NCI-H69 (cell line): ENCODE data around the gene SMOC2.
"Not testable (repeated sequence)": the region's sequence is repeated elsewhere in the genome, so short reads cannot be mapped to it uniquely, and the experiment has no call there.

Source experiments
- DNase-seq: peaks from one replicate; lab custom pipeline; 2025; lab: John Stamatoyannopoulos, UW

The SMOC2 gene

DNA sequence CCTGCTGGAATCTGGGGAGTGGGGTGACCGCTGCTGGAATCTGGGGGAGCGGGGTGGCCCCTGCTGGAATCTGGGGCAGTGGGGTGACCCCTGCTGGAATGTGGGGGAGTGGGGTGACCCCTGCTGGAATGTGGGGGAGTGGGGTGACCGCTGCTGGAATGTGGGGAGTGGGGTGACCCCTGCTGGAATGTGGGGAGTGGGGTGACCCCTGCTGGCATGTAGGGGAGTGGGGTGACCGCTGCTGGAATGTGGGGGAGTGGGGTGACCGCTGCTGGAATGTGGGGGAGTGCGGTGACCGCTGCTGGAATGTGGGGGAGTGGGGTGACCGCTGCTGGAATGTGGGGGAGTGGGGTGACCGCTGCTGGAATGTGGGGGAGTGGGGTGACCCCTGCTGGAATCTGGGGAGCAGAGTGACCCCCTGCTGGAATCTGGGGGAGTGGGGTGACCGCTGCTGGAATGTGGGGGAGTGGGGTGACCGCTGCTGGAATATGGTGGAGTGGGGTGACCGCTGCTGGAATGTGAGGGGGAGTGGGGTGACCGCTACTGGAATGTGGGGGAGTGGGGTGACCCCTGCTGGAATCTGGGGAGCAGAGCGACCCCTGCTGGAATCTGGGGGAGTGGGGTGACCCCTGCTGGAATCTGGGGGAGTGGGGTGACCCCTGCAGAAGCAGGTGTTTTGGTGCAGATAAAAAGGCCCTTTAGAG, 97.4 kb downstream of the SMOC2 start:
- DNase-seq = not testable (repeated sequence)

DNA sequence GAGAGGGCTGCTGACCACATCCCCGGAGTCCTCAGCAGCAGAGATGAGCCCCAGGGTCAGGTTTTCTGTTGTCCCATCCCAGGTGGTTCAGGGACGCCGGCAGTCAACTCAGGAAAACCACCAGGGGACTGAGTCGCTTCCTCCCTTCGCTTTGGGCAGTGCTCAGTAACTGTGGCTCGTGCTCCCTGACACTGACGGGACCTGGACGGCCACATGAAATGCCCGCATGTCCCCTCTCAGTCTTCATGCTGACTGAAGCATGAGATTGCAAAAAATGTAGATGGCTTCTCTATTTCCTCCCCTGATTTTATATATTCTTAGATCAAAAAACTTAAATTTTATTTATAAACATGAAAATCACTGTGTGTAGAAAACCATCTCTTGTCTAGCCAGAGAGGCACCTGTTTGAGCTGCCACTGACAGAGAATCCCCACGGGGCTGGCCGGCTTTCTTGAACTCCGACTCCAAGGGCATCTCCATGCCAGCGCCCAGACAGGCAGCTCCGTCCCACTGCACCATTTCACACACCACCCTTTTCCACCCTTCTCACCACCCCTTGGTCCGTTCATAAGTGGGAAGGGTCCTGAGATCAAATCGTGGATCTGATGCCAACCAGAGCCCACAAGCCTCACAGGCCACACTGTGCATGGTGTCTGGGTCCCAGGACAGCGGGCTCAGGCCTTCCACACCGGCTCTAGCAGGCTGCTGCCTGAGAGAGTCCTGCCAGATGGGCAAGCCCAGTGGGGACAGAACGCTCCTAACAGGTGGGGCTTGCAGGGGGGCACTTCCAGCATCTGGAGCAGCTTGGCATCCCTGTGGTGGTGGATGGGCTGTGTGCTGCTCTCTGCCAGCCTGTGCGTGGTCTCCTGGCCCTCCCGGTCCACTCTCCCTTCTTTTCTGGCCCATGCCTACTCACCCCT, 98.2 kb downstream of the SMOC2 start:
- no peak for DNase-seq

DNA sequence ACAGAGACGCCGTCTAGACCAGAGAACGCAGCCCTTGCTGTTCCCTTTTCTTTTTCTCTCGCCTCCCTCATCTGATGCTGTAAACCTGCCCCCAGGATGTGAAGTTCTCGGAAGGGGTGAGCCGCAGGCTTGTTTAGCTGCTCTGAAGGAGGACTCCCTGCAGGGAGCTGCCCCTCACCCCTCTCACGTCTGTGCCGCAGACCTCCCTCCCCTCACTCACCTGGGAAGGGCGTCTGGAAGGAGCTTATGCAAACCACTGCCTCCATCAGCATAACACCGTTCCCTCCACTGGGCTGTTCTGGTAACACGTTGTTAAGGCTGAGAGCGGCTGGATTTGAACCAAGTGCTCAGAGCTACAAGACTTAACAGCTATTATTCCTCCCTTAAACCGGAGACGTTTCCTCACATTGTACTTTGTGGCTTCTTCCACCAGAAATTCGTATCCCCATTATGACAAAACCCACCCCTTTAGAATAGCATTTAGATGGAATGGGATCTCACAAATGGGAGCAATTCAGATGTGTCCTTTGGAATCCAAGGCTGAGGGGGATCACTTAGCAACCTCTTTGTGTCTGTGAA, 99.8 kb downstream of the SMOC2 start:
- no peak for DNase-seq

DNA sequence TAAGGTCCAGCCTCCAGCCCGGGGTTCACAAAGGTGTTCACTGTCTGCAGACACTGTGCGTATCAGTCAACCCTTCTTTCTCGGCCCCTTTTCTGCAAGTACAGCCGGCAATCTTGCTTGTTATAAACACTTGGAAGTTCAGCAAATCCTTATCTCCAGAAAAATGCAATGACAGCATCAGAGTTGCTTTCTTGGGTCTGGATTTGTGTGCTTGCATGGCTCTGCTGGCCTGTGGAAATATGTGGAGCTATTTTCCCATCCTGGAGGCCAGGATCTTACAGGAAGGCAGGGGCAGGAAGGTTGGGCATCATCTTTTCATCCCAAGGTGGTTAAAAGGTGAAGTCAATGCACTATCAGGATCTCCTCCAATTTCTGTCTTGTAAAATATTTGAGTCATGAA, 100.3 kb downstream of the SMOC2 start:
- no peak for DNase-seq

DNA sequence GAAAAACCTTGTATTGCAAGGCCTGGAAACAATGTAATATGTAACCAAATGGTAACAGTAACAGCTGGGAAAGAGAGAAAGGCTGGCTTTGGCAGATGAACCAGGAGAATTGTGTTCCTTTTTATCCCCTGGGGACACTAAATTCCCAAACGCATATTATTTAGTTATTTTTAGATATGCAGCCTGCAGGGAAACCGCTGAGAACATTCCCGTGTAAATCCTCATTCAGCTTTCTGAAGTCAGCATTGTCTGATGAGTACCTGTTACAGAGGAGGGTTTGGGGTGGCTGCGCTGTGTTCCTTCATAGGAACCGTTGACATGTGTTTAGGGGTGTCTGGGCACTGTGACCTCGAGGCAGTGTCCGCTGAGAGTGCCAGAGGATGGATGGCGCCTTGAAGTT, 101.3 kb downstream of the SMOC2 start:
- no peak for DNase-seq

DNA sequence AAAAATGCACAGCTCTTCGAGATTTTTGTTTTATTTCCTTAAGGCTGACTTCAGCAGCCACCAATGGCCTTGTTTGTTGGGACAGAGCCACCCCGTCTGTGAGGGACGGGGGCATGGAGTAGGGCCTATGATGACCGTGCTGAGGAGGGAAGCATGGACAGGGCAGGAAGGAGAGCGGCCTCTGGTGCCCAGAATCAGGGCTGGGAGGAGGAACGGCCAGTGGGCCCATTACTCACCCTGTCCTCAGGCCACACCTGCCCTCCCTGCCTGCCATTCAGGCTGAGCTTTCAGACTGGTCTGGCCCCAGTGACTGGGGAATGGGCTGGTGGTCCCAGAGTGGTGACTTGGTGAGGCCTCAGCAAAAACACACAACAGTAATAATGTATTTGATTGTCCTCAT, 104.4 kb downstream of the SMOC2 start:
- no peak for DNase-seq

DNA sequence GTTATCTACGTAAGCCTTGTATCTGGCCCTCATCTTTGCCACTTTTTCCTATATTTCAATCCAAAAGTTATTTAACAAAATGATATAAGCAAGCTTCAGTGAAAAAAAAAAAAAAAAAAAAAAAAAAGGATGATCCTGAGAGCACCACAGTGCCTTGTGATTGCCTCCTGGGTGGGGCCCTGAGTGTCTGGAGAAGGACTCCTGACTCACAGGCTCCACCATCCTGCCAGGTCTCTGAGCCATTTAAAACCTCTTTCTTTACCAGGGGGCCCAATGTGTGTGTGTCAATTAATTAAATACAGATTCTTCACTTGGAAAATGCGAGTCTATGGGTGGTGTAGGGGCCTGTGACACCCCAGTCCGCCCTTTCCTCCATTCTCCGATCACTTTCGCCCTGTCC, 105.2 kb downstream of the SMOC2 start:
- DNase-seq = no peak

DNA sequence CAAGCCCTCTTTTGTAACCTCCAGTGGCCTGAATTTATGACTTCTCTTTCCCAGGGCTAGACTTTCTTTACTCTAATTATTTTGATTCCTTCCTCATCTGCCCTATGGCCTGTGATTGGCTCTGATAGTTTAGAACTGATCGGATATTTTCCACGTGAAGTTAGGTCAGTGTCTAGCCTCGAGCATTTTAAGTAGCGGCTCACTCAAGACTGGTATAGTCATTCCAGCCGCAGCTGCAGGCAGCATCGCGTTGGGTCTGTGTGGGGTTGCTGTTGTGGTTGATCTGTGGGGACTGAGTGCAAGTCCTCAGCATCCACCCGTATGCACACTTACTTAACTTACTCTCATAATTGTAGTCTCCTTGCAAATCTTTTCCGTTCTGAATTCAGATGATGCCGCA, 105.7 kb downstream of the SMOC2 start:
- no peak for DNase-seq

DNA sequence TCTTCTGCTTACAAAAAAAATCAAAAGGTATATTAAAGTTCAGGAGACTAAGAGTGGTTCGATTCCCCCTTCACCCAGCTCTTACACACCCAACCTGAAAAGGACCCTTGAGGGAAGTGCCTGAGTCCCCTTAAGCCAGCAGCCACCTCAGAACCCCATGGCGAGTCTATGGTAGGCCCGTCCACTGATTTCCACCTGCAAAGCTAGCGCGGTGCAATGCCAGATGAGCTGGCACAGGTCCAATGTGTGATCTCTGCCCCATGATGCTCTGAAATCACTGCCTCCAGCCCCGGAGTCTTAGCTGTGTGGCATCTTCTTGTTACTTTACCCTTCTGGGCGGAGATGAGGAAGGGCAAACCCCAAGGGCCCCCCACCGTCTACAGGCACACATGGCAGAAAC, 109.3 kb downstream of the SMOC2 start:
- no peak for DNase-seq

DNA sequence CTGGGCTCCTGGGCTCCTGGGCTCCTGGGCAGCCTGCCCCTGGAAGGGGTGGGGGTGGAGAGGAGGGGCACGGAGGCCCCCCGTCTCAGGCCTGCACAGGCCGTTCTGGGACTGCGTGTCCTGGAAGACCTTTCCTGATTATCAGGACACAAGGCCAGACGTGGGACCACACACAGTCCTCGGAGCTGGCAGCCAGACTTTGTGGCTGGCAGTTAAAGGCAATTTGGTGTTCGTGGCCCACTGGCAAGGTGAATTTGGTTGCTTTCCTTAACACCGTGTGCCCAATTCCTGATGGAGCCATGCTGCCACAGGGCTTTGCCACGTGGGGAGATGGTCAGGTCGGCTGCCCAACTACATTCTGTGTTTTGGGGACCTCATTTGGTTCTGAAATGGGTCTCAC, 113.5 kb downstream of the SMOC2 start:
- no peak for DNase-seq

DNA sequence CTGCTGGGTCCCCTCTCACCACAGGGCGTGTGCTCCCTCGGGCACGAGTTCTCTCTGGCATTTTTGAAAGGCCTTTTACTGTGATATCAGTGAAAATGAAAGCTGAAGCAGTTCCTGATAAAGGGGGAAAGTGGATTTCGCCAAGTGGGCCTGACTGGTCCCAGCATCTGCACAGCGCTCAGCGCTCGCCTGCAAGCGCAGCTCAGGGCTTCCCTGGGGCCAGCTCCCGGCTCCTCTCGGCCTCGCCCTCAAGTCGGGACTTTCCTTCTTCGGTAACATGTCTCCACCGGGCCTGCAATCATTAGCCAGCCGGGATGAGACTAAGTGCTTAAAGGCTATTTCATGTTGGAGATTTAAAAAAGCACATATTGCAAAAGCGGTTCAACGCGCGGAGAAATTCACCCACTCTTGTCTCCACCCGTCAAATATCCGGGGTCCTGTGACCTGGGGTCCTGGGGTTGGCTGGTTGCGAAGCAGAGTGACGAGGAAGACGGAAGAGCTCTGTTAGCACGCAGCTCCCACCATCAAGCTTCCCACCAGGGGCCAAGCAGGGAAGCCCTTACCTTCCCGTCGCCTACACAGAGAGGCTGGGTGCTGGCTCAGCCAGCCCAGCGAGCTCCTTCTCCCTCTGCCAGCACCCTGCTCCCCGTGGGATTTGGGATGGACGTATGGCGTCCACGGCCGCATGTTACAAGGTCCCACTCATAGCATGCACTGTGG, 114.1 kb downstream of the SMOC2 start:
- DNase-seq = no peak

DNA sequence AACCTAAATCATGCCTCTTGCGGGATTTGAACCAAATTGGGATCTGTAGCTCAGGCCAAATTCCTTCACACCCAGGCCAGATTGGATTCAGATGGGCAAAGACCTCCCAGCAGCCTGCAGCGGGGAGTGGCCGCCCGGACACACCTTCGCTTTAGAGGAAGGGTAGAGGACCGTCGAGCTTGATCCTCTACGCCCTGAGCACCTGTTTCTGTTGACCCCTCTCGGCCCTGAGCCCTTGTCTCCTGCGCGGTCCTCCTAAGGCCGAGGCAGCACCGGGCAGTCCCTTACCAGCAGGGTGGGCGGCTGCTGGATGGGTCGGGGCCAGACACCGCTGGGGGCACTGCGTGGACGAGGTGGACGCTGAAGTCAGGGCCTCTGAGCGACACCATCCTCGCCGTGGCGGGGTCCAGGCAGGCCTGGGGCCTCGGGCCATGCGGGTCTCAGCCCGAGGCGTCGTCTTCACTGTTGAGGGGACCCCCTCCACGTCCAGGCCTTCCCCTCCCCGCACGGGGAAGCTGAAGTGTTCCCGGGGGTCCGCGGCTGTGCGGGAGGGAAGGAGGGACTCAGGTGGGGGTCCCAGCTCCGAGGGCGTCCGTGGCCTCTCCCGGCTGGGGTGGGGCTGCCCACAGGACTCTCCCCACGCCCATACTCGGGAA, 114.8 kb downstream of the SMOC2 start:
- no peak for DNase-seq

DNA sequence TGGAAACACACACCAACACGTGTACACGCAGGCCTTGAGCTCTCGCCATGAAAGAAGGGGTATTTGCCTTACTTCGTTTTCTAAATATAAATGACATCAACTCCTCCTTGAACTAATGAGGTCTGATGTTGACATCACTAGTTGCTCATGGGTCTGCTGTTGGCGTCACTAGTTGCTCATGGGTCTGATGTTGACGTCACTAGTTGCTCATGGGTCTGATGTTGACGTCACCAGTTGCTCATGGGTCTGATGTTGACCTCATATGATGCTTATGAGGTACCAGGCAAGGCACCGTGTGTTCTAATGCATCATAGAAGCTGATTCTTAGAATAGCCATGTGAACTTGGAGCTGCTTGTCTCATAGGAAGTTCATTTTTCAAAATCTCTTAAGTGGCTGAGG, 116.5 kb downstream of the SMOC2 start:
- no peak for DNase-seq

DNA sequence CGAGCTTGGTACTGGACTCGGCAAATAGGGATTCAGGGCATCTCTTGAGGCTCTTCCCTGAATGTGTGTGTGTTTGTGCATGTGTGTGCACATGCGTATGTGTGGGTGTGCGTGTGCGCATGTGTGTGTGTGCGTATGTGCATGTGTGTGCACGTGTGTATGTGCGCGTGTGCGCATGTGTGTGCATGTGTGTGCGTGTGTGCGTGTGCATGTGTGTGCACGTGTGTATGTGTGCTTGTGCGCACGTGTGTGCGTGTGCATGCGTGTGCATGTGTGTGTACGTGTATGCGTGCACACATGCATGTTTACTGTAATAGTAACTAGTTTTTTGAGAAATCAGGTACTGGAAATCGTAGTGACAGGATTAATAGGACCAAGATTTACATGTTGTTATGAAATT, 117.7 kb downstream of the SMOC2 start:
- no peak for DNase-seq

DNA sequence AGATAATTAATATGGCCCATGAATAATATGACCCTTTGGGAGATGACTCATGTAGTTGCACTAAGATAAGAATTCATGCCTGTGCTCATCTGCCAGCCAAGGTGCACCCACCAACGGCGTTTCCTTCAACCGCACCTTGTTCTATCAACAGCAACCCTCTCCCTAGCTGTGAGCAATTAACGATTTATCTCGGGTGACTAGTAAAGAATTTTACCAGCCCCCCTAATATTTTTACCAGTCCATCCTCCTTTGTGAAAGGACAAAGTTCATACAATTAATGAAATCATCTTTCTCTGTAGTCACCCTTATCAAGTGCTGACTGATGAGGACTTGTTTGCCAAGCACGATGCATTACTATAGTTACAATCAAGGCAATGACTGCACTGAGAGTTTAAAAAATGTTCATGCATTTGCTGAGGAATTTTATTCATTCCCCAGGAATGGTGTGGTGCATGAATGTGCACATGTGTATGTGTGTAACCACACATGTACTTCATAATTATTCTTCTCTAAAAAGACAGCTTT, 118.7 kb downstream of the SMOC2 start:
- no peak for DNase-seq

DNA sequence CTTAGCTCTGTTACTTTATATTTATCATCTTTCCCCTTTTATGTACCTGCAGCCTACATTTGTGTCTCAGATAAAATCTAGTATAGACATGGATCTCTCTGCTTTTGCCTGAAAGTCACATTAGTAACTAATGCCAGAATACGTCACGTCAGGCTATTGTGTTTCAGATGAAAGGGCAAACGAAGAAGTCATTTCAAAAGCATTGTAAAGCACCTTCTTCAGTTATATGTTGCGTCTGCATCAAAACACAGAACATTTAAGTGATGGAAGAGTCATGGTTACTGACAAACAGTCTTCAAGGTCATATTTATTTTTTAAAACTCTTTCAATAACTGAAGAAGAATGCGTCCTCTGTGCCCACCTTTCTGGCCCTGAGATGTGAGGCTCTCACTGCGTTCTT, 119.1 kb downstream of the SMOC2 start:
- DNase-seq = no peak

DNA sequence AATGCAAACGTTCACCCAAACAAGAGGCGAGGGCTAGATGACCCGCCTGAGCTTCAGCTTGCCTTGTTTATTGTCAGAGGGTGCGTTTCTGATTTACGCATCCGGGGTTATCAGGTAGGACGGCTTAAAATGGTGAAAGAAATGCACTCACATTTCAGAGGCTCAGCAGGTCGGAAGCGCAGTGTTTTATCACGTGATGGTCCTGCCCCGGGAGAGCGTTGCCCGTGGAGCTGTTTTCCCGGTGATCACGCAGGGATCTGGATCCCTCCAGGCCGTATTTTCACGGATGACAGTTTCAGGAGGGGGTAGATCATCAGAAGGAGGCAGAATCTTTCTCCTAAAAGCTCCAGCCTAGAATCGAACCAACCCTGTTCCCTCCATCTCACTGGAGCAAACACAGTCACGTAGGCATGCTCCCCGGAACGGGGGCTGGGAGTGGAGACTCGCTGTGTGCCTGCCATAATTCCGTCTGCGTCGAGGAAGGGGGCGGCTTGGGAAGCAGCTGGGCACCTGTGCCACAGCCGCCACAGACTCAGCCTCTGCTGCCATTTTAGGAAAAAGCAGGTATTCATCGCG, 121.7 kb downstream of the SMOC2 start:
- DNase-seq = peak; percentile 46

DNA sequence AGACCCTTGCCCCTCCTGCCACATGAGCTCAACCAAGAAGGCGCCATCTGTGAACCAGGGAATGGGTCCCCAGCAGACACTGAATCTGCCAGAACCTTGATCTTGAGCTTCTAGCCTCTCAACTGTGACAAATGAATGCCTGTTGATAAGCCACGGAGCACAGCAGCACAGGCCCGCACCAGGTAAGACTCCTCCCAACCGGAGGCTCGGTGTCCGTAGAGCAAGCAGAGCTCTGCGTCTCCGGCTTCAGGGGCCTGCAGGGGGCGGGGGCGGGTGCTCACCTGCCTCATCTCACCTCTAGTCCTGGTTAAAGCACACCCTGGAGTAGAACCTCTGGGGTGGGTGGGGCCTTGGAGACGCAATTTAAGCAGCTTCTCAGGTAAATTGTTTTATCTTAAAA, 122.7 kb downstream of the SMOC2 start:
- no peak for DNase-seq

DNA sequence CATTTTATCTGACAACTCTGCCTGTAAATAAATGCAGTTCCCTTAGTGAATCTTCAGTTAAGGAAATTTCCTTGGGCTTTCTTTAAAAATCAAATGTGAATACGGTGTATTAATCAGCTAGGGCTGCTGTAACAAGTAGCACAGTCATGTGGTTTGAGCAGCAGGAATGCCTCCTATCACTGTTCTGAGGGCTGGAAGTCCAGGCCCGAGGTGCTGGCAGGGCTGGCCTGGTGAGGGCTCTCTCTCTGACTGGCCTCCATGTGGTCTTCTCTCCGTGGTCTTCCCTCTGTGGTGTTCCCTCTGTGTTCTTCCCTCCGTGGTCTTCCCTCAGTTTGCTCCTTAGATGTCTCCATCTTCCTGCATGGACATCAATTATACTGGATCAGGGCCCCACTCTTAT, 124.1 kb downstream of the SMOC2 start:
- no peak for DNase-seq

DNA sequence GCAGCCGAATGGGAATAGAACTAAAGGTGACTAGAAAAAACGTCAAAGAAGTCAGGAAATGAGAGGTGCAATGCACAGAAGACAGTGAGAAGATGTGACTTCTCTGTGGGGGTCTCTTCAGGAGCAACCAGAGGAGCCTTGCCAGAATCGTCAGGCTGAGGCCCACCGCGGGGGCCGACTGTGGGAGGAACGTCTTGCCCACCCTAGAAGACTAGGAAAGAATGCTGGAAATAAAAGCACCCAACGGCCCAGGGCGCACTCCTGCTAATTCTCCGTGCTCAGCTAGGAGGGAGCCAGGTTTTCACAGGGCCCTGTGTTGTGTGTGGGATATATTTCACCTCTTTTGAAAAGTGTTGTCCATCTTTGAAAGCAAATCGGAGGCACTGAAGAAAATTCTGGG, 129.2 kb downstream of the SMOC2 start:
- no peak for DNase-seq

DNA sequence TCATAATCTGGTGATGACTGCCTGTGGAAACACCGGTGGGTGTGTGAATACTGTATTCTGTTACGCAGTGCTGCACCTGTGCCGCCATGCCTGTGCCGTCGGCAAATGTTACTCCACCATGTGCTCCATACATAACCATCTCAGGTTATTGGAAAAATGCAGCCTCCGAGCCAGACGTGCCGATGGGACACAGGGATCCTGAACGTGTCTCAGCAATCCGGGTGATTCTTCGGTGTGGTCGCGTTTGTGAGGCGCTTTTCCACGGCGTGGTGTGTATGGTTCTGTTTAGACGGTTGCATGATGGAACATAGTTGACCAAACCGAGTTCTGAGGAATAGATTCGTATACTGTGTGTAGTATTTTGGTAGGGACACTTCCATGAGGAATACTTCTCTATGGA, 130.3 kb downstream of the SMOC2 start:
- DNase-seq = no peak
